Activated CD4-positive, alpha-beta T cell treated with anti-CD3 and anti-CD28 coated beads for 1 hour (primary cell): ENCODE data around the gene CACNG6.
"Not testable (repeated sequence)": the region's sequence is repeated elsewhere in the genome, so short reads cannot be mapped to it uniquely, and the experiment has no call there.

Source experiments
- DNase-seq: peaks from one replicate; pipeline ENCODE4 v3.0.0-alpha.2; 2020

The CACNG6 gene, protein sequence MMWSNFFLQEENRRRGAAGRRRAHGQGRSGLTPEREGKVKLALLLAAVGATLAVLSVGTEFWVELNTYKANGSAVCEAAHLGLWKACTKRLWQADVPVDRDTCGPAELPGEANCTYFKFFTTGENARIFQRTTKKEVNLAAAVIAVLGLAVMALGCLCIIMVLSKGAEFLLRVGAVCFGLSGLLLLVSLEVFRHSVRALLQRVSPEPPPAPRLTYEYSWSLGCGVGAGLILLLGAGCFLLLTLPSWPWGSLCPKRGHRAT

DNA sequence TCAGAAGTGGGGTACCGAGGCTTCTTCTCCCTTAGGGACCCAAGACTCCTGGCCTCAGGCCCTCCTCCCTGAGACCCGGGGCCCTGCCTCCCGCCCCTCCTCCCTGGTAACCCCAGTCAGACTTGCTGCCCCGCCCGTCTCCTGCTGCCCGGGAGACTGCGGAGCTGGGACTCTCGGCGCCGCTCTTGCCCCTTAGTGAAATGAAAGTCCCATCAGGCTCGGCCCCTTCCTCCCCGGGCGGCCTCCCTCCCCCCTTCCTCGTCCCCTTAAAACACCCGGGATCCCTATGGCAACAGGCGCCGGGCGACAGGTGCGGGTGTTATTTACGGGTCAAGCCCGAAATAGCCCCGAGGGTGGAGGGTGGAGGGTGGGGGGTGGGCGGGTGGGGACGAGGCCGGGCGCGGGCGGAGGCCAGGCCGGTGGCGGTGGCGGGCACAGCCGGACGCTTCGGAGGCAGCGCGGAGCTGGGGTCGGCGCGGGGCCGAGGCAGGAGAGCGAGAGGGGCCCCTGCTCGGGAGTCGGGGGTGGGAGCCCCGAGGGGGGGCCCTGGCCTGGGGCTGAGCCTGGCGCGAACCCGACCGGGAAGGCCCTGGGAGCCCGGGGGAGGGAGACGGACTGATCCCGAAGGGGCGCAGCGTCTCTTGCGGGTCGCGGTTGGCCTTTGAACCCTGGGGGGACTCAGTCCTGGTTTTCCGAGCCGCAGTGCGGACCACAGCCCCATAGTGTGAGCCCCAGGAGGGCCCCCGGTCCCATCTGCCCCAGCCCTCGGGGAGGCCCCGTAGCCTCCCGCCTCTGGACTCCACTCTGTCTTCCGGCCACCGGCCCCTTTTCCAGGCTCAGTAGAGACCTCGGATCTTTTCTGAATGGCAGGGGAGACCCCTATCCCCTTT, at the start of gene CACNG6:
CACNG6 (plus strand) TSS at position 414 of the 890 bp plus-strand sequence. CDS start 1,241 bp downstream, outside the sequence.
- no peak for DNase-seq

DNA sequence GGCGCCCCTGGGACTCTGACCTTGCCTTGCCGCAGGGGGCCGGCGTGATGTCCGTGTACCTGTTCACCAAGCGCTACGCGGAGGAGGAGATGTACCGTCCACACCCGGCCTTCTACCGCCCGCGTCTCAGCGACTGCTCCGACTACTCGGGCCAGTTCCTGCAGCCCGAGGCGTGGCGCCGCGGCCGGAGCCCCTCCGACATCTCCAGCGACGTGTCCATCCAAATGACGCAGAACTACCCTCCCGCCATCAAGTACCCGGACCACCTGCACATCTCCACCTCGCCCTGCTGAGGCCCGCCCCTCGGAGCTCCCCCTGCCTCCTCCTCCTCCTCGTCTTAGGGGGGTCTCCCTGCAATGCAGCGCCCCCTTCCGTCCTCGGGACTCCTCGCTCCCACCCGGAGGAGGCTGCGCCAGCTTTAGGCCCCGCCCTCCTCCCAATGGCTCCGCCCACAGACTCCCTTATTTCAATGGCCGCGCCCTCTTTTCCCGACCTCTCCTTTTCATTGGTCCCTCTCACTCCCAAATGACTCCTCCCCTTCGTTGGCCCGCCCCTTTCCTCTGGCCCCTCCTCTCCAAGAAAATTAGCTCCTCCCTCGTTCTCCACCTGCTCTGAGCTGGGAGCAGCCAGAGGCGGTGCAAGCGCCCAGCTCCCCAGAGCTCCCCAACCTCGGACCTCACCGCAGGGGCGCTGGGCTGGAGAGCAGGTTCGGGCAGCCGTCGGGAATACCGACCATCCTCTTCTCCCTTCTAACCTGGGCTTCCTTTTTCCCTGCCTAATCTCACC, 49.2 kb upstream of the CACNG6 start:
- no peak for DNase-seq

DNA sequence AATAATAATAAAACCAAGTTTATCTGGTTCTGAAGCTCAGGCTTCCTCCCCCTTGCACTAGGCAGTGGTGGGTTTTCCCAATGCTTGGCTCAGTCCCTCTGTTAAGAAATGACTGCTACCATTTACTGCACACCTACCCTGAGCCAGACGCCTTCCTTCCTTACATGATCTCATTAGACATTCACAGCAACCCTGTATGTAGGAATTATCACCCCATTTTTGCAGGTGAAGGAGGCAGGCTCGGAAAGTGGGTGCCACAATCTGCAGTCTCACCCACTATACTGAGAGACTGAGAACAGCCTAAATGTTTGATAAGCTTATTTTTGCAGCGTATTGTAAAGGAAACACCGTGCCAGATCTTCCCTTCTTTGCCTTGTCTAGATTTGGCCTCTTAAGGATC, 47.0 kb upstream of the CACNG6 start:
- DNase-seq: no peak

- DNase-seq: no peak
These were observed 46.5 kb upstream of the CACNG6 start for GRCh38 chr19:53944933-53945332.

GRCh38 chr19:53945441-53945840, 46.0 kb upstream of the CACNG6 start:
- no peak for DNase-seq

GRCh38 chr19:53945998-53946397, 45.4 kb upstream of the CACNG6 start:
- DNase-seq: no peak

DNA sequence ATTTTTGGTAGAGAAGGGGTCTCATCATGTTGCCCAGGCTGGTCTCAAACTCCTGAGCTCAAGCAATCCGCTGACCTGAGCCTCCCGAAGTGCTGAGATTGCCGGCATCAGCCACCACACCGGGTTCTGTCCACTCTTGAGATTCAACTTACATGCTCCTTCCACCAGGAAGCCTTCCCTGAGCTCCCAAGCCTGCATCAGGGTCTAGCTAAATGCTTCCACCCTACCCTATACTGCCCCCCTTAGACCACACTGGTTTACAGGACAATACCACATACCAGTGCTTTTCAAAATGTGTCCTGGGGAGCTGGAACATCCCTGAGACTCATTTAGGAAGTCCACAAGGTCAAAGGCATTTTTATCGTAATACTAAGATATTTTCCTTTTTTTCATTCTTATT, 43.8 kb upstream of the CACNG6 start:
- DNase-seq: no peak

DNA sequence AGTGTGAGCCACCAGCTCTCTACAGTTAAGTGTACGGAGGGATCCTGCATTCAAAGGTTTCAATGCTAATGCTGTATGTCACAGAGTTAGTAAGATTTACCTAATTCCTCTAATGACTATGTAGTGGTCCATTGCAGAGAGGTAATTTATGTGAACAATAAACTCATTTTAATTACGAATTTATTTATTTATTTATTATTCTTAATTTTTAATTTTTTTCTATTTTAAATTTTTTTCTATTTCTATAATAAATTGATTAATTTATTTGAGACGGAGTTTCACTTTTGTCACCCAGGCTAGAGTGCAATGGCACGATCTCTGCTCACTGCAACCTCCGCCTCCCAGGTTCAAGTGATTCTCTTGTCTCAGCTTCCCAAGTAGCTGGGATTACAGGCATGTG, 42.8 kb upstream of the CACNG6 start:
- DNase-seq: not testable (repeated sequence)

GRCh38 chr19:53951436-53951835, 40.0 kb upstream of the CACNG6 start:
- DNase-seq: no peak

DNA sequence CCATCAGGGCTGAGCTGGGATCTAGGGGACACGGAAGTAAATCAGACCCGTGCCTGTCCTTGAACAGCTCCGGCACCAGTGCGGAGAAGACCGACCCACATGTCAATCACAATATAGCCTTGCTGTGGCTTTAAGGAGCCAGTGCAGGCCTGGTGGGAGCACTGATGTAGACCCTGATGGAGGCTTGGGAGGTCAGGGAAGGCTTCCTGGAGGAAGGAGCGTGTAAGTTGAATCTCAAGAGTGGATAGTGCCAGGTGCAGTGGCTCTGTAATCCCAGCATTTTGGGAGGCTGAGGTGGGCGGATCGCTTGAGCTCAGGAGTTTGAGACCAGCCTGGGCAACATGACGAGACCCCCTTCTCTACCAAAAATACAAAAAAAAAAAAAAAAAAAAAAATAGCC, 39.5 kb upstream of the CACNG6 start:
- no peak for DNase-seq

GRCh38 chr19:53953383-53953782, 38.1 kb upstream of the CACNG6 start:
- no peak for DNase-seq

- DNase-seq: no peak
These were observed 33.8 kb upstream of the CACNG6 start for GRCh38 chr19:53957448-53958167.

- DNase-seq: no peak
These were observed 33.3 kb upstream of the CACNG6 start for GRCh38 chr19:53958168-53958571.

- DNase-seq: no peak
These were observed 32.3 kb upstream of the CACNG6 start for GRCh38 chr19:53958823-53959757.

DNA sequence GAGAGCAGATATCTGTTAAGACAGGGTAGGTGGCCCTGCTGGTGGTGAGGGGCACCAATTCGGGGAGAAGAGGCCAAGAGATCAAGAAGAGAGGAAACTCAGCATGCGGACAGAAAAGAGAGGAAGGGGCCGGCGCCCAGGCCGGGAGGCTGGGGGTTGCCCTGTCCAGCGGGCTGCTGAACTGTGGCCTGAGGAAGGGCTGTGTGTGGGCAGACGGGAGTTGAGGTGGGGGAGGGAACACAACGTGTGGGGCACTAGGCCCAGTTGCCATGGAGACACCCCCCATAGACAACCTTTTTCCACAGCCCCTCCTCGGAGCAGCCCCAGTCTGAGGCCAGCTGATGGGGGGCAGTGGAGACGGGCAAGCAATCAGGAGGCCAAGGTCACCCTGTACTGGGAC, 31.2 kb upstream of the CACNG6 start:
- no peak for DNase-seq

DNA sequence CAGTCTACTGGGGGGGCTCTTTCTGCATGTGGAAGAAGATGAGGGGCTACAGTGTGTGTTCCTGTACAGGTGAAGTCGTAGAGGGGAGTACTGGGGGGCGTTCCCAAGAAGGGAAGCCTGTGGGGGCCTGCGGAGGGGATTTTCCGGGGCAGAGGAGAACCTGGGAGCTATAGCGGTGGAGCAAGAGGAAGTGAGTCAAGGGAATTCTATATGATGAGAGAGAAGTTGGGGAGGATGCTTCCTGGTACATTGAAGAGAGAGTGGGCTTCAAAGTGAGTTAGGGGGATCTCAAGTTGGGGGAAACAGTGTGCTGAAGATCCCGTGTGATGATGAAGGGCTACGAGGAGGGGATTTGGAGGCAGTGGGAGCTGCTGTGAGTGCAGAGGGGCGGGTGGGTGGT, 30.6 kb upstream of the CACNG6 start:
- no peak for DNase-seq

DNA sequence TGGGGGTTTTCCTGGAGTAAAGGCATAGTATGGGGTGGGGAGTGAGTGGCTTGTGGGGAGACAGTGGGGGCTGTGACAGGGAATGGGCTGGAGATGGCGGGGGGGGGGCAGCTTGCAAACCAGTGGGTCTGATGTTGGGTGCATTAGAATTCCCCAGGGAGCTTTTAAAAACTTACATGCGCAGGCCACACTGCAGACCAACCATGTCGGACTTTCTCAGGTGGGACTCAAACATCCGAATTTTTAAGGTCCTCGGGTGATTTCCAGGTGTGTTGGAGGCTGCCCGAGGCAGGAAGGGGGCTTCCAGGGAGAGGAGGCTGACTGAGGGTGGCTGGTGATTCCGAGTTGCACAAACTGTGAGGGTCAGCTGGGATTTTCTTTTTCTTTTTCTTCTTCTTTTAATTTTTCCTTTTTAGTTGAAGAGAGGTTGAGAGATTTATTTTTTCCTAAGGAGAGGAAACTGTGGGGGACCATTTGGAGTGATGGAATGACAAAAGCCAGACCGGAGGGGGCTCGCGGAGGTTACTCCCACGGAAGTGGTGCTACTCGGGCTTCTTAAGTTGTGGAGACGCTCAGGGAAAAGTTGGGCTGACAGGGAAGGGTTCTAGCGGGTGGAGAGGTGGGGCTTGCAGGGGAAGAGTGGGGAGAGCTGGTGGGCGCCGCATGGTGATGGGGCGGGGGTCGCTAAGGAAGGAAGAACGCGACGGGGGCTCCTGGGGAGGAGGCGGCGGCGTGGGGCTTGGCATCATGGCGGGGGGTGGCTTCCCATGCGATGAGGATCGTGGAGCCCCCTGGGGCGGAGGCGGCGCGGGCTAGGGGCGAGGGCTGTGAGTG, 29.7 kb upstream of the CACNG6 start:
- no peak for DNase-seq

- DNase-seq: no peak
These were observed 28.5 kb upstream of the CACNG6 start, which contains the start of gene CACNG8 for GRCh38 chr19:53962887-53963431. TSS of gene CACNG8 (plus strand) at chr19:53962937.

DNA sequence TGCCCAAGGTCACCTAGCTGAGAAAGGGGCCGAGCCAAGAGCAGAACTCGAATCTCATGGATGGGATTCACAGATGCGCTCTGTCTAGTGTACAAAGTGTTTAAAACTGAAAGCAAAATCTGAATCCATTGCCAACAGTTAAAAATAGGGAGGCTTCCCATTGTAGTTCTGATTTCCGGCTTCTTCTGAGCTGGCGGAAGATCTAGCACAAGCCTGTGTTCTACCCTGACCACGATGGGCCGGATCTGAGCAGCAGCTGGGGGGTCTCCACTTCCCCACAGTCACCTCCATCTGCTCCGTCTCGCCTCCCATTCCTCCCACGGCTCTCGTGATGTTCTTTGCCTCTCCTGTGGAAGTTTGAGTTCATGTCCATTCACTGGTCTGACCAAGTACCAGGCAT, 26.3 kb upstream of the CACNG6 start:
- DNase-seq: no peak

DNA sequence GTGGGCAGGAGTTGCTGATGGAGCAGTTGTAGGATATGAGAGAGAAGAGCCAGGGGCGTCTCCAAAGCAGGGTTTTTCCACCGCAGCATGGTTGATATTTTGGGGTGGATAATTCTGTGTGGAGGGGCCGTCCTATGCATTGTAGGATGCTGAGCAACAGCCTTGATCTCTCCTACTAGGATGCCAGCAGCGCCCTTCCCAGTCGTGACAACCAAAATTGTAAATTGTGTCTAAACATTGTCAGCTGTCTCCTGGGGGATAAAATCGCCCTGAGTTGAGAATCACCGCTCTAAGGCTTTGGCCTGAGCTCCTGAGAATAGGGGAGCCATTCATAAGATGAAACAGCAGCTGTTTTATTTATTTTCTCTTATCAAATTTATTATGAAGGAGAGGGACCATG, 24.5 kb upstream of the CACNG6 start:
- no peak for DNase-seq
